SK-N-MC (cell line): Measurements from ENCODE around the gene ACOX3.

Experiments
- DNase-seq: peaks from one replicate; pipeline ENCODE4 v3.0.0-alpha.2; 2011; ENCODE audit warnings: low read depth, low spot score
- H3K27ac ChIP-seq: fragments of 200-600 bp; sonication (generic); 2 replicates; pipeline ENCODE4 v1.5.1; 2016; ENCODE audit warnings: mixed run types
- H3K36me3 ChIP-seq: fragments of 200-600 bp; sonication (generic); 2 replicates; pipeline ENCODE4 v1.6.1; 2017; ENCODE audit warnings: antibody characterized with exemption, low read length, mixed read lengths; ENCODE audit not compliant: insufficient read depth
- H3K4me3 ChIP-seq: fragments of 200-600 bp; sonication (generic); 2 replicates; pipeline ENCODE4 v1.5.1; 2016
- H3K9ac ChIP-seq: fragments of 200-600 bp; sonication (generic); 2 replicates; pipeline ENCODE4 v1.8.0; 2017; ENCODE audit warnings: mixed run types, mixed read lengths; ENCODE audit not compliant: insufficient read length
- H3K9me3 ChIP-seq: fragments of 200-600 bp; sonication (generic); 2 replicates; pipeline ENCODE4 v1.6.1; 2017; ENCODE audit warnings: low read depth, mild to moderate bottlenecking, antibody characterized with exemption, low read length, moderate library complexity, mixed read lengths
- EZH2 ChIP-seq: fragments of 200-600 bp; sonication (generic); IDR thresholded peaks from one replicate; pipeline ENCODE4 v1.6.1; 2017; ENCODE audit warnings: antibody characterized with exemption
- FOXP2 ChIP-seq: optimal IDR thresholded peaks from 2 replicates; pipeline ENCODE3; 2011; ENCODE audit warnings: mild to moderate bottlenecking, moderate library complexity; ENCODE audit not compliant: insufficient read depth; ENCODE audit errors: extremely low read length, control extremely low read depth
- POLR2AphosphoS5 ChIP-seq: IDR thresholded peaks from 2 replicates; pipeline ENCODE4 v1.6.1; 2012; ENCODE audit warnings: mild to moderate bottlenecking, low read depth, low read length, borderline replicate concordance

Gene ACOX3

DNA sequence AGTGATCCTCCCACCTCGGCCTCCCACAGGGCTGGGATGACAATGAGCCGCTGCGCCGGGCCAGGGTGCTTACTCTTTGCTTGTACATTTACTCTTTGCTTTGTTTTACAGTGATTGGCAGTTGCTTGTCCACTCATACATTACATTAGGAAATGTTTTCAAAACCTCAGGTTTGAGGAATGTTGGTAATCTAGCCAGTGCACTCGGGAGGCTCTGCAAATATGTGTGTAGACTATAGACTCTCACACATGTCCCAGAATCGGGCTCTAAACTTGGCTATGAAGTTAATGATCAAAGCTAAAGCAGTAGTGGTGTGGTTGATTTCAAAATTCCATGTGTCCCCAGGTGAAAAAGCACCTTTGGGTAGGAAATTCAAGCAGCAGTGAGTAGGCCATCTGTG lies 20.6 kb upstream of the ACOX3 start:
- H3K27ac ChIP-seq = no peak overlapping the region
- H3K9ac ChIP-seq = no peak overlapping the region
- H3K36me3 ChIP-seq = no peaks in the 10 kb centered on the region; the same call in 1 of the 2 replicates
- DNase-seq = no peak
- H3K9me3 ChIP-seq = no peaks in the 10 kb centered on the region
- TF ChIP-seq EZH2 = no peak
- no peak for TF ChIP-seq FOXP2
- TF ChIP-seq POLR2AphosphoS5 = no peak
- no peak overlapping the region for H3K4me3 ChIP-seq

DNA sequence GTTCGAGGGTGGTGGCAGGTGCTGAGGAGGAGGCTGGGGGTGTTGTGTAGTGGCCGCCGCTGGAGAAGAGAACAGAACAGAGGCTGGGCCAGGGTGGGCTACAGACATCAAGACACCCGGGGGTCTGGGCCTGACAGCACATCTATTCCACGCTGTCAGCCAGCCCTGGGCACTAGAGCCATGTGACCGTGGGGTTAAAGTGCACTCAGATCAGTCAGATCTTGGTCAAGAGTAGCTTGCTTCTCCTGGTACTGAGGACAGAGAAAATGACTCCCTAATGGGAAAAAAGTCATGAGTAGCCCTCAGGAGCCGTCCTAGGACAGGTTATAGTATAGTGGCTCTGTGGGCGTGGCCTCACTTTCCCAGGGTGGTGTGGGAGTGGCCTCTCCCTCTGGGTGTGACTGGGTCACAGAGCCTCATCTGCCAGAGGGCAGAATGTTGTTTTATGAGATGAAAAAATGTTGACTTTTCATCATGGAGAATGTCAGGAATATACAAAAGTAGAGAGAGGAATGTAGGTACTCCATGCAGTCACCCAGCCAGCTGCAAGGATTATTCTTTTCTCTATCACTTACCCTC lies 19.4 kb upstream of the ACOX3 start:
- TF ChIP-seq FOXP2 = no peak
- TF ChIP-seq POLR2AphosphoS5 = no peak
- TF ChIP-seq EZH2 = no peak
- Histone ChIP-seq H3K27ac (no peak overlapping the region), H3K9me3 (no peaks in the 10 kb centered on the region), H3K4me3 (no peak overlapping the region), H3K36me3 (peaks cover 3% of the 10 kb centered on the region; the same call in 1 of the 2 replicates), H3K9ac (no peak overlapping the region)
- no peak for DNase-seq

DNA sequence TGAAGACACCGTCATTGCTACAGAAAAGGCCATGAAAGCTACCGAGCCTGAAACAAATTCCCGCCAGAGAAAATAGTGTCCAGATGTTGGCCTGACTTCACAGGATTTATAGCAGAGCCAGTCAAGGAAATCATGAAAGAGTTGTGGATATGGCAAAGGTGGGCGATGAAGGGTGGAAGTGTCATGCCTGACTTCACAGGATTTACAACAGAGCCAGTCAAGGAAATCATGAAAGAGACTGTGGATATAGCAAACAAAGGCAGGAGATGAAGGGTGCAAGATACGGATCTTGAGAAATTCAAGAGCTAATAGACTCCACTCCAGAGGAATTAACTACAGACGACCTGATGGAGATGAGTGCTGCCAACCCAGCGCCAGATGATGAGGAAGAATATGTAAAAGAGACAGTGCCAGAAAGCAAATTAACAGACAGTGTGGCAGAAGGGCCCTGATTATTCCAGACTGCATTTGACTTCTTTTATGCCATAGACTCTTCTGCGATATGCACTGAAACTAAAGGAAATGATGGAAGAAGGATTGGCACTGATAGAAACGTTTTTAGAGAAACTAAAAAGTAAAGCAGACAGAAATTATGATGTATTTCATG lies 17.2 kb upstream of the ACOX3 start:
- H3K9me3 ChIP-seq = no peaks in the 10 kb centered on the region
- no peak overlapping the region for H3K9ac ChIP-seq
- H3K36me3 ChIP-seq = peaks cover 14% of the 10 kb centered on the region; the same call in 1 of the 2 replicates
- no peak for DNase-seq
- no peak overlapping the region for H3K27ac ChIP-seq
- TF ChIP-seq FOXP2 (no peak), EZH2 (no peak), POLR2AphosphoS5 (no peak)
- no peak overlapping the region for H3K4me3 ChIP-seq

DNA sequence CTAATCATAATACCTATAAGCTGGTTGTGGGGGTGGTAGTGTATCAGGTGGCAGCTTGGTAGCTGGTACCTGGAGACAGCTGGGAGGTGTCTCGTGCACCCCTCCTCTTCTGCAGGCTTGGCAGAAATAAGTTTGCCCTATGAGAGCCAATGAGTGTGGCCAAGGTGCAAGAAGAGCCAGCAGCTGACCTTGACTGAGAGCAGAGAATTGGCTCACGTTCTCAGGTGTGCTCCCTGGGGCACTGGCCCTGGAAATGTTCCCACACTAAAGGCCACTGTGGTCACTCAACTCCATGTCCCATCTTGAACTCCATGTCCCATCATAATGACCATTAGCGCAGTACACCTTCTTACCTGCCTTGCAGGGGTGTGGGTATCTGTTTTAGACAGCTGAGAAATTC lies 13.4 kb upstream of the ACOX3 start:
- Histone ChIP-seq H3K9me3 (no peaks in the 10 kb centered on the region), H3K4me3 (no peak overlapping the region), H3K36me3 (peaks cover 22% of the 10 kb centered on the region; the same call in 1 of the 2 replicates), H3K9ac (no peak overlapping the region), H3K27ac (no peak overlapping the region)
- no peak for DNase-seq
- TF ChIP-seq FOXP2 = no peak
- TF ChIP-seq EZH2 = no peak
- no peak for TF ChIP-seq POLR2AphosphoS5

DNA sequence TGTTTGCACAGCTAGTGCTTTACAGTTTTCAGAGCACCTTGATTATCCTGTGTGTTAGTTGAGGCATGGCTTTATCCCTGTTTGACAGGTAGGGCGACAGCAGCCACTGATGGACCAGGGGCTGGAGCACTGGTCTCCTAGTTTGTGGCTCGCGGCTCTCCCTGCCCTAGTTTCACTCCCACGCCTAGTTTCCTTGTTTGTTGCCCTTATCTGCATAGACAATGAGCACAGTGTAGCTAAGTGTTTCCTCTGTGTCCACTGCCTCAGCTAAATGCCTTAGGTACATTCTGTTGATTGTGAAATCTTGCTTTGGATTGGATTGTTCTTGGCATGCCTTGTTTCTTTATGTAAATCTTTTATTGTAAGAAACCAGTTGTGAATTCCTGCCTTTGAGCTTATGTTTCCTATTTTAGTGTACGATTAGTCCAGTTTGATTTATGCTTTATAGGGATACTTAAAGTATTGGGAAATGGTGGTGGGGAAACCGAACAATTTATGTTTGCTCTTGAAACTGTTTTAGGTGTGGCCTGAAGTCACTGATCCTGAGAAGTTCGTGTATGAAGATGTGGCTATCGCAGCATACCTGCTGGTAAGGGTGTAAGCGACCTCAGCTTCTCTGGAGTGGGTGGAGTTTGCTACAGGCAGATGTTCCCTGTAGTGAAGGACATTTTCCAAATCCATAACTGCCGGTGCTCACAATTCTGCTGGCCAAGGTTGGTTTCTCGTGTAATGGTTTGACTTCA lies 11.1 kb upstream of the ACOX3 start:
- TF ChIP-seq FOXP2 (no peak), EZH2 (no peak), POLR2AphosphoS5 (no peak)
- DNase-seq = no peak
- peaks cover 22% of the 10 kb centered on the region; the same call in 1 of the 2 replicates for H3K36me3 ChIP-seq

DNA sequence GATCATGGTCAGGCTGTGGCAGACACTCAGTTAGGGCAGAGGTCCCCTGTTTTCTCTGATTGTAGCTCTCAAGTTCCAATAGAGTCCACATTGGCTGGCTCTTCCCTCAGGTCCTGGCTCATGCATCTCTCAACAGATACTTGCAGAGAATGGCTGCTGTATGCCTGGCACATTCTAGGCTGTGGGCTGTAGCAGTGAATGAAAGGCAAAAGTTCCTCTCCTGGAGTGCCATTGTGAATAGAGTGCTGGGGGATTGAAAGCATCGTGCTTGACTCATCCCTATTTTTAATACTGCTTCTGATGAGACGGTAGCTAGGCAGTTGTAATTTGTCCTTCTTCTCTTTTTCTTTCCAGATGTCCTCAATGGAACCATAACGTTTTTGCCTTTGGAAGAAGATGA lies 5.6 kb upstream of the ACOX3 start:
- Histone ChIP-seq H3K9me3 (no peaks in the 10 kb centered on the region), H3K4me3 (no peak overlapping the region), H3K36me3 (no peaks in the 10 kb centered on the region), H3K27ac (no peak overlapping the region), H3K9ac (no peak overlapping the region)
- no peak for DNase-seq
- no peak for TF ChIP-seq FOXP2
- TF ChIP-seq POLR2AphosphoS5 = no peak
- TF ChIP-seq EZH2 = no peak

More for the DNA sequence above, 11.1 kb upstream of the ACOX3 start:
- Histone ChIP-seq H3K9ac (no peak overlapping the region), H3K9me3 (no peaks in the 10 kb centered on the region), H3K27ac (no peak overlapping the region), H3K4me3 (no peak overlapping the region)

DNA sequence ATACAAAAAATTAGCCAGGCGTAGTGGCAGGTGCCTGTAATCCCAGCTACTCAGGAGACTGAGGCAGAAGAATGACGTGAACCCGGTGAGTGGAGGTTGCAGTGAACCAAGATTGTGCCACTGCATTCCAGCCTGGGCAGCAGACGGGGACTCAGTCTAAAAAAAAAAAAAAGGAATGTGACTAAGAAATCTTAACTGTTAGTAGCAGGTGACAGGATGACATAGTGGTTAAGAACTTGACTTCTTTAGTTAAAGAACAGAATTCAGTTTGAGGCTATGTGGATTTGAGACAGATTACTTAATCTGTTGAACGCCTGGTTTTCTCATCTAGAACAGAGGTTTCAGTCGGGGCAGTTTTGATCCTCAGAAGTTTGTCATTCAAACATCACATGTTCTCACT lies 3.3 kb upstream of the ACOX3 start:
- Histone ChIP-seq H3K9ac (no peak overlapping the region), H3K27ac (no peak overlapping the region), H3K4me3 (no peak overlapping the region), H3K9me3 (no peaks in the 10 kb centered on the region), H3K36me3 (no peaks in the 10 kb centered on the region)
- TF ChIP-seq FOXP2 (no peak), EZH2 (no peak), POLR2AphosphoS5 (no peak)
- no peak for DNase-seq

DNA sequence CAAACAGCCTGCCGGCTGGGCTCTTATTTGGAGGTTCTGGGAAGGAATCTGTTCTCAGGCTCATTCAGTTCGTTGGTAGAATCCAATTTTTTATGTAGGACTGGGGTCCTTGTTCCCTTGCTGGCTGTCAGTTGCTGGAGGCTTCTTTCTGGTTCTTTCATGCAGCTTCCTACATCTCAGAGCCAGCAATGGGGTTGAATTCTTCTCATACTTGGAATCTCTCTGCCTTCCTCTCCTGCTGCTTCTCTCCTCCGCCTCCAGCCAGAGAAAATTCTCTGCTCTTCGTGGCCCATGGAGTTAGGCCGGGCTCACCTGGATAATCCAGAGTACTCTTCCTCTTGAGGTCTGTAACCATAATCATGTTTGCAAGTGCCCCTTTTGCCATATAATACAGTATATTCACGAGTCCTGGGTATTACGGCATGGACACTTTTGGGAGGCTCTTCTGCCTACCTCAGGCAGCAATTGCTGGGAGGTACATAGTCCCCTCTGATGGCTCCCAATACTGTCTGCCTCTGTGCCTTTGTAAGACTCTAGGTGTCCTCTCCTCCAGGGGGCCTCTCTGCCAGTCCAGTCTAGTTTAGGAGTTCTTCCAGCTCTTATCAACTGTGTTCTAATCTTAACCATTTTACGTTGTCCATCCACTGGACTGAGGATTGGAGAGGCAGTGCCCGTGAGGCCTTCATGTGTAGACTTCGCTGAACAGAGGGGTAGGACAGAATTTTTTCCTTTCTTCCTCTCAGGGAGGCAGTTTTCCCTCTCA lies 2.3 kb upstream of the ACOX3 start:
- Histone ChIP-seq H3K9me3 (no peaks in the 10 kb centered on the region), H3K36me3 (no peaks in the 10 kb centered on the region), H3K4me3 (no peak overlapping the region), H3K27ac (no peak overlapping the region), H3K9ac (no peak overlapping the region)
- TF ChIP-seq POLR2AphosphoS5 (no peak), FOXP2 (no peak), EZH2 (no peak)
- no peak for DNase-seq
